ENCODE results near the gene EXOC6B. TPM values are rescaled to one million over a fixed set of nuclear protein-coding genes. Genes with fewer than 3 reads are reported as not detected.

EXOC6B gene
- total RNA-seq, 1 experiment from 2014 or later, result 40.1 TPM

DNA sequence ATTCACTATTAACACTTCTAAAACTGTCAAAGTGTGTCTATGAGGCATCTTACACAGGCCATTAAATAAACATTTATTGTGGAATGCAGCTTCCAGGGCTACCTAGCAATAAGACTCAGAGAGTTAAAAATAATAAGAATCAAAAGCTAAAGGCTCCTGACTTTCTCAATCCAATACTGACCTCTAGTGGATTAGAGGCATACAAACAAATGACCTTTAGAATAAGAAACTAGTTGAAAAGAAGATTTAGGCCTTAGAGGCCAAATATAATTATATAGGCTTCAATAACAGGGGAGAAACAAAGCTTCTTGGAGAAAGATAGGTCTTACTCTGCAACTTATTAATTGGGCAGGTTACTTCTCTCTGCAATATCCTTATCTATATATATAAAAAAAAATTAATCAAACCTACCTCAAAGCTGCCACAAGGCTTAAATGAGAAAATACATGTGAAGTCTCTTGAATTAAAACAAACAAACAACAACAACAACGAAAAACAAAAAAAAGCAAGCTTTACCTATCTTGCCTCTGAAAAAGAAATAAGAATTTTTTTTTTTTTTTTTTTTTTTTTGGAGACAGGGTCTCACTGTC is 246.1 kb downstream of the EXOC6B start:
- Histone ChIP-seq H3T11ph (ENCODE audit: low read length) (no peak overlapping the region), H3K4me2 (ENCODE audit: insufficient read depth, insufficient read length, low read length) (no peak overlapping the region), H3K27ac (ENCODE audit: insufficient read length, low read depth, low read length) (no peak overlapping the region), H3K9me3 (ENCODE audit: control insufficient read depth, low read depth, low read length) (no peaks in the 10 kb centered on the region), H2BK20ac (ENCODE audit: low read depth, low read length, poor library complexity, severe bottlenecking) (no peak overlapping the region), H2BK12ac (ENCODE audit: insufficient read length, low read depth, low read length) (no peak overlapping the region), H3K9ac (ENCODE audit: extremely low read depth, insufficient read length, low read length) (no peak overlapping the region), H3K79me1 (ENCODE audit: insufficient read depth, low read depth, low read length, poor library complexity, severe bottlenecking) (no peaks in the 10 kb centered on the region), H4K8ac (replicated peaks; ENCODE audit: insufficient read length, low read depth, low read length) (no peak overlapping the region), H3K56ac (ENCODE audit: insufficient read length, low read depth, low read length) (no peak overlapping the region), H3K23me2 (ENCODE audit: insufficient read length, low read depth, low read length, poor library complexity, severe bottlenecking) (no peaks in the 10 kb centered on the region), H3K79me2 (ENCODE audit: insufficient read depth, low read length) (0 out of 2 replicates have a peak, but pooled peaks cover 2% of the 10 kb centered on the region), H2BK15ac (ENCODE audit: low read depth, low read length) (no peak overlapping the region), H3K23ac (ENCODE audit: insufficient read length, low read depth, low read length) (no peak overlapping the region), H2AFZ (ENCODE audit: low read length) (no peak overlapping the region), H3K14ac (ENCODE audit: insufficient read depth, low read length) (no peak overlapping the region), H2BK120ac (ENCODE audit: low read depth, low read length, poor library complexity, severe bottlenecking) (no peak overlapping the region), H4K5ac (ENCODE audit: insufficient read length, low read depth, low read length) (no peak overlapping the region), H2AK5ac (ENCODE audit: insufficient read length, low read length) (no peak overlapping the region), H4K20me1 (ENCODE audit: control insufficient read depth, insufficient read depth, insufficient read length) (no peaks in the 10 kb centered on the region), H3K18ac (ENCODE audit: insufficient read length, low read depth, low read length) (no peak overlapping the region), H3K4me1 (ENCODE audit: insufficient read depth, low read length) (no peaks in the 10 kb centered on the region; the same call in 1 of the 2 replicates), H2BK5ac (ENCODE audit: insufficient read length, low read length) (no peak overlapping the region), H4K91ac (ENCODE audit: insufficient read length, low read depth, low read length) (no peak overlapping the region), H3K27me3 (ENCODE audit: insufficient read depth, low read length) (no peaks in the 10 kb centered on the region), H3K4ac (ENCODE audit: low read depth, low read length) (no peak overlapping the region)
- Mint-ChIP-seq H3K27ac (no peak overlapping the region), H3K4me1 (peaks cover 3 to 6% of the 10 kb centered on the region in 2 experiments; a peak in 2 of 4 replicates), H3K36me3 (ENCODE audit: insufficient read depth in 1 of 3, low read depth in 3 of 3) (no peaks in the 10 kb centered on the region), H3K27me3 (ENCODE audit: low read depth) (no peaks in the 10 kb centered on the region), H3K4me3 (no peak overlapping the region), H3K9me3 (no peaks in the 10 kb centered on the region)
- TF ChIP-seq, protein P1, sequence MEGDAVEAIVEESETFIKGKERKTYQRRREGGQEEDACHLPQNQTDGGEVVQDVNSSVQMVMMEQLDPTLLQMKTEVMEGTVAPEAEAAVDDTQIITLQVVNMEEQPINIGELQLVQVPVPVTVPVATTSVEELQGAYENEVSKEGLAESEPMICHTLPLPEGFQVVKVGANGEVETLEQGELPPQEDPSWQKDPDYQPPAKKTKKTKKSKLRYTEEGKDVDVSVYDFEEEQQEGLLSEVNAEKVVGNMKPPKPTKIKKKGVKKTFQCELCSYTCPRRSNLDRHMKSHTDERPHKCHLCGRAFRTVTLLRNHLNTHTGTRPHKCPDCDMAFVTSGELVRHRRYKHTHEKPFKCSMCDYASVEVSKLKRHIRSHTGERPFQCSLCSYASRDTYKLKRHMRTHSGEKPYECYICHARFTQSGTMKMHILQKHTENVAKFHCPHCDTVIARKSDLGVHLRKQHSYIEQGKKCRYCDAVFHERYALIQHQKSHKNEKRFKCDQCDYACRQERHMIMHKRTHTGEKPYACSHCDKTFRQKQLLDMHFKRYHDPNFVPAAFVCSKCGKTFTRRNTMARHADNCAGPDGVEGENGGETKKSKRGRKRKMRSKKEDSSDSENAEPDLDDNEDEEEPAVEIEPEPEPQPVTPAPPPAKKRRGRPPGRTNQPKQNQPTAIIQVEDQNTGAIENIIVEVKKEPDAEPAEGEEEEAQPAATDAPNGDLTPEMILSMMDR (conservative IDR thresholded peaks at IDR 0.05), result peak; percentile 84
- no peak for DNase-seq
- no CpG with 5 or more reads among the region's 1 CpG for WGBS (ENCODE audit: extremely low coverage, insufficient read length, low lambda C conversion rate)
